Common myeloid progenitor, CD34-positive (primary cell): Measurements from ENCODE around the gene ITPK1.

Source experiments
- CTCF ChIA-PET: fragments of 350-600 bp; sonication (Branson Sonifier 250); formaldehyde crosslinking; loops from one replicate; lab custom pipeline; 2021; ENCODE audit warnings: antibody characterized with exemption; lab: Charles Lee
- POLR2A ChIA-PET: fragments of 350-600 bp; sonication (Branson Sonifier 250); formaldehyde crosslinking; loops from one replicate; lab custom pipeline; 2021; ENCODE audit warnings: antibody characterized with exemption; lab: Charles Lee
- DNase-seq, 3 donors: peaks; one replicate each; pipeline versions ENCODE4 v3.0.0 to v3.0.0-alpha.2; 2013
- H3K27ac ChIP-seq, 2 experiments: 1 replicate in 1 of 2; 2 replicates in 1 of 2; pipeline ENCODE4 v1.7.0; 2013; ENCODE audit warnings: inconsistent platforms in 2 of 2, low read length in 2 of 2, mild to moderate bottlenecking in 2 of 2, low read depth in 1 of 2, moderate library complexity in 1 of 2; ENCODE audit not compliant: severe bottlenecking in 2 of 2, insufficient read depth in 1 of 2, poor library complexity in 1 of 2
- H3K27me3 ChIP-seq, 5 experiments: replicated peaks in 2 of 5; 1 replicate in 3 of 5; 2 replicates in 2 of 5; pipeline versions ENCODE4 v1.6.1 to v1.7.0; 2013; ENCODE audit warnings: low read length in 4 of 5, mild to moderate bottlenecking in 2 of 5, moderate library complexity in 2 of 5, inconsistent platforms in 1 of 5; ENCODE audit not compliant: insufficient read depth in 5 of 5, control insufficient read depth in 4 of 5
- H3K36me3 ChIP-seq, 4 experiments: 1 replicate in 2 of 4; 2 replicates in 2 of 4; pipeline versions ENCODE4 v1.6.1 to v1.7.0; 2013; ENCODE audit warnings: low read length in 3 of 4, control low read depth in 1 of 4, mild to moderate bottlenecking in 1 of 4; ENCODE audit not compliant: control insufficient read depth in 4 of 4, insufficient read depth in 4 of 4
- H3K4me1 ChIP-seq, 4 experiments: 1 replicate in 3 of 4; 2 replicates in 1 of 4; pipeline versions ENCODE4 v1.6.1 to v1.7.1; 2013; ENCODE audit warnings: low read length in 3 of 4, mild to moderate bottlenecking in 3 of 4, control low read depth in 1 of 4, inconsistent platforms in 1 of 4, moderate library complexity in 1 of 4; ENCODE audit not compliant: control insufficient read depth in 4 of 4, insufficient read depth in 4 of 4; ENCODE audit errors: control extremely low read depth in 1 of 4
- H3K4me3 ChIP-seq, 7 experiments: 1 replicate in 4 of 7; 2 replicates in 3 of 7; pipeline versions ENCODE4 v1.5.1 to v1.7.0; 2013; ENCODE audit warnings: mild to moderate bottlenecking in 7 of 7, low read length in 6 of 7, moderate library complexity in 6 of 7, inconsistent platforms in 2 of 7, low read depth in 2 of 7, control low read depth in 1 of 7; ENCODE audit not compliant: insufficient read depth in 4 of 7, control insufficient read depth in 1 of 7; ENCODE audit errors: extremely low read depth in 1 of 7
- H3K9me3 ChIP-seq, 5 experiments: 1 replicate in 4 of 5; 2 replicates in 1 of 5; pipeline versions ENCODE4 v1.6.1 to v1.7.1; 2013; ENCODE audit warnings: low read length in 4 of 5, mild to moderate bottlenecking in 2 of 5, inconsistent platforms in 1 of 5, low read depth in 1 of 5, moderate library complexity in 1 of 5; ENCODE audit not compliant: control insufficient read depth in 4 of 5, insufficient read depth in 2 of 5; ENCODE audit errors: control extremely low read depth in 1 of 5
- WGBS: methylation state at CpG from one replicate; pipeline ENCODE4 v1.1.5; 2013; ENCODE audit not compliant: insufficient coverage; 5-methylcytosine and 5-hydroxymethylcytosine counted together

ITPK1 gene

DNA sequence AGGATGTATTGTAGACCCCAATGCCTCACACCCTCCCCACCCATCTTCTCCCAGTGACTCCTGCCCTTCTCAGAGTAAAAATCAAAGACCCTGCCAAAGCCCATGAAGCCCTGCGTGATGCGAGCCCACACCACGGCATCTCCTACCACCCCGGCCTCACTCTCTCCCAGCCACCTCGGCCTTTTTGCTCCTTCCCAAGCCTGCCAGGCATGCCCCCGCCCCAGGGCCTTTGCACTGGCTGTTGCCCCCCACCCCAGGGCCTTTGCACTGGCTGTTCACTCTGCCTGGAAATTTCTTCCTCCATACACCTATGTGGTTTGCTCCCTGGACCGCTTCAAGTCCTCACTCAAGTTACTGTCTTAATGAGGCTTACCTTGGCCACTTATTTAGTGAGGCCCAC lies 197.8 kb downstream of the ITPK1 start:
- ChIA-PET CTCF (no interaction called here), POLR2A (interaction anchor here (0.6 kb wide), 1 partner anchor 137 kb away, joined by 3 read pairs; no protein-coding TSS in a partner anchor)
- no peaks in the 10 kb centered on the region for H3K36me3 ChIP-seq
- no peak overlapping the region for H3K27ac ChIP-seq
- DNase-seq, result no peak
- no peaks in the 10 kb centered on the region for H3K9me3 ChIP-seq
- no peak overlapping the region for H3K4me3 ChIP-seq
- H3K4me1 ChIP-seq, result peaks cover 0 to 2% (median under 1%) of the 10 kb centered on the region in 4 experiments
- peaks cover 0 to 30% (median 10%) of the 10 kb centered on the region in 5 experiments for H3K27me3 ChIP-seq
- 92% methylated on average over 7 of the region's 7 CpGs for WGBS

DNA sequence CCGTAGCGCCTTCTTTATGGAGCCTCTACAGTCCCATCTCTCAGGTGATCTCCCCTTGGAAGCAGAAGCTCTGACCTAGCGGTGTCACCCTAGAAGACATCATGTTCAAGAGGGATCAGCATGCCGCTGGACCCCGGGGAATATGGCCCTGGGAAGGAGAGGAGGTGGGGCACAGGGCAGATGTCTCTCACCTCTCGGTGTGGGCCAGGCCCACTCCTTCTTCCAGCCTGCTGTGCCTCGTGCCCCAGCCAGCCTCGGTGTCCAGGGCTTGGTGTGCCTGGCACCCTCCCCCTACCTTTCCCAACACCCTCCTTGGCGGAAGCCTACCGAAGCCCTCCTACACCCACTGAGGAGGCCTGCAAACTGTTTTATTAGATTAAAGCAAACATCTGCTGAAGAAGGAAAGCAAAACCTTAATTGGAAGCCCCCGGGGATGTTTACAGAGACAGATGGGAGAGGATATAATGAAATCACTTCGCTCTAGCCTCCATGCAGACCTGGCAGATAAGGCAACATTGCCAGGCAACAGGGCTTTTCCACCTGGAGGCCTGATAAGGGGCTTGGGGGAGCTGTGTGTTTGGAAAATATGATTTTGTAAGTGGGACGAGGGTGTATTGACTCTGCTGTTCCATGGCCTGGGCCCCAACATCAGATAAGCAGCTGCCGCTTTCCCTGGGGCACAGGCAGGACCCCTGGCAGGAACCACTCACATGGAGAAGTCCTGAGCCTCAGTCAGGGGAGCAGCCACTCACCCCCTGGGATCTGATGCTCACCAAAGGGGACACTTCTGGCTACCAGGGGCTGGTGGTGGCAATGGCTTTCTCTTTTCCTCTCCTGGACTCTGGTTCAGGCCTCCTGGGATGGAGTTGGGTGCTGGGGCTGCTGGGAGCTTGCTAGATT lies 198.4 kb downstream of the ITPK1 start:
- no peaks in the 10 kb centered on the region for H3K9me3 ChIP-seq
- 90% methylated on average over 8 of the region's 14 CpGs for WGBS
- POLR2A ChIA-PET, result no interaction called here

DNA sequence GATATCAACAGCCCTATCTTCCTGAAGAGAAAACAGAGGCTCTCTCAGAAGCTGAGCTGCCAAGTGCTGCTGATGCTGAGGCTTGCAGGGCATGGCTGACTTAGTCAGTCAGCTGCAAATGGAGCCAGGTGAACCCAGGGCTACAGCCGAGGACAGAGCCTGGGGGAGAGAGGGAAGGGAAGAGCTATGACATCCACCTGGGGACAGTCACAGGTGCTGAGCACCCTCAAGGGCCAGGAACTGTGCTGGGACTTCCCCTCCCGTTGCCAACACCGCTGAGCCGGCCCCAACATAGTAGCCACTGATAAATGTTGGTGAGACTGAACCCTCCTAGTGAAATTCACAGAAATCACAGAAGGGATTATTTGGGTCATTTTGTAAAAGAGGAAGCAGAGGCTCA lies 199.5 kb downstream of the ITPK1 start:
- Histone ChIP-seq H3K4me3 (no peak overlapping the region), H3K36me3 (no peaks in the 10 kb centered on the region), H3K27ac (no peak overlapping the region), H3K9me3 (no peaks in the 10 kb centered on the region), H3K27me3 (peaks cover 0 to 16% (median 5%) of the 10 kb centered on the region in 5 experiments), H3K4me1 (no peaks in the 10 kb centered on the region)
- WGBS, result 72% methylated on average over 3 of the region's 4 CpGs
- POLR2A ChIA-PET, result no interaction called here
- CTCF ChIA-PET, result interaction anchor here (0.8 kb wide), 1 partner anchor 10 kb away, joined by 3 read pairs; no protein-coding TSS in a partner anchor
- no peak for DNase-seq

More for the DNA sequence above, 198.4 kb downstream of the ITPK1 start:
- no peak for DNase-seq
- H3K36me3 ChIP-seq, result no peaks in the 10 kb centered on the region
- H3K4me3 ChIP-seq, result no peak overlapping the region
- H3K4me1 ChIP-seq, result no peaks in the 10 kb centered on the region
- CTCF ChIA-PET, result no interaction called here
- H3K27me3 ChIP-seq, result peaks cover 0 to 24% (median 6%) of the 10 kb centered on the region in 5 experiments
- no peak overlapping the region for H3K27ac ChIP-seq

DNA sequence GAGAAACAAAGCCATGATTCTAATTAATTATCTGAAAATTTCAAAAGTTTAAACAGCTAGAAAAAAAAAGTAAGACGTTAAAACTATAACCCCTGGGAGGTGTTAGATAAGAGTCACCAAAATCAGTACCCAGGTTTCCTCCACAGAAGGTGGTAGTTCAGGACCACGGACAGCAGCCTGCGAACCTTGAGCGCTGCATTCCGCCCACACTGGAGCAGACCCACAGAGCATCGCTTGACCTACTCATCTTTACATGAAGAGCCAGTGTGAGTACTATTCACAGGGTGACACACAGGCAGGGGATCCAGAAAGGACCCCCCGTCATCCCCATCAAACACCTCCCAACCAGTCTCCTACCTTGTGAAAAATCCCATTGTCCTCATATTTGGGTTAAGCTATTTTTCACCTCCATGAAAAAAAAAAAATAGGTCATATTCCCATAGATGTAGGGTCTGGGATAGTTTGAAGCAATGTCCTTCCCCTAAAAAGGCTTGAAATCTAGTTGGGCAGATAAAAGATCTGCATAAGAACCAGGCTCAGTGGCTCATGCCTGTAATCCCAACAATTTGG lies 201.6 kb downstream of the ITPK1 start:
- Histone ChIP-seq H3K27ac (no peak overlapping the region), H3K4me1 (no peaks in the 10 kb centered on the region), H3K36me3 (no peaks in the 10 kb centered on the region), H3K4me3 (no peak overlapping the region), H3K9me3 (no peaks in the 10 kb centered on the region), H3K27me3 (peaks cover 0 to 4% (median 0%) of the 10 kb centered on the region in 5 experiments)
- CTCF ChIA-PET, result interaction anchor here (1.0 to 1.3 kb wide), 2 partner anchors 11 to 91 kb away, joined by 3 read pairs; no protein-coding TSS in a partner anchor
- POLR2A ChIA-PET, result no interaction called here
- DNase-seq, result peak; percentile 16 to 58 (median 56)
- WGBS, result 26% methylated on average over 6 of the region's 7 CpGs

DNA sequence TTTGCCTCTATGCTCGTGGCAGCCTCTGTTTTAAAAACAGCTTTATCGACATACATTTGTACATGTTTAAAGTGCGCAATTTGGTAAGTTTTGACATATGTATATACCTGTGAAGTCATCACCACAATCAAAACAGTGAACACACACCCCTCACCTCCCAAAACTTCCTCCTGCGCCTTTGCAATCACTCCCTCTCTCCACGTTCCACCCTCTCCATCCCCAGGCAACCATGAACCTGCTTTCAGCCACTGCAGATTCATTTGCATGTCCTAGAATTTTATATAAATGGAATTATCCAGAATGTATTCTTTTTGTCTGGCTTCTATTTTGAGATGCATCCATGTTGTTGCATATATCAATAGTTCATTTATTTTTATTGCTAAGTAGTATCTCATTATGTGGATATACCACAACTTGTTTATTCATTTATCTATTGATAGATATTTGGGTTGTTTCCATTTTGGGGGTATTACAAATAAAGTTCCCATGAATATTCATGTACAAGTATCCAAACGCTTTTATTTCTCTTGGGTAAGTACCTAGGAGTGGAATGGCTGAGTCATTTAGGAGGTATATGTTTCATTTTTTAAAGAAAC lies 208.3 kb downstream of the ITPK1 start:
- no peaks in the 10 kb centered on the region for H3K36me3 ChIP-seq
- H3K27me3 ChIP-seq, result peaks cover 0 to 28% (median 13%) of the 10 kb centered on the region in 5 experiments
- no CpG with 5 or more reads among the region's 6 CpGs for WGBS
- POLR2A ChIA-PET, result no interaction called here
- H3K4me3 ChIP-seq, result no peak overlapping the region
- CTCF ChIA-PET, result no interaction called here
- H3K4me1 ChIP-seq, result no peaks in the 10 kb centered on the region
- H3K9me3 ChIP-seq, result no peaks in the 10 kb centered on the region
- no peak for DNase-seq
- H3K27ac ChIP-seq, result no peak overlapping the region

DNA sequence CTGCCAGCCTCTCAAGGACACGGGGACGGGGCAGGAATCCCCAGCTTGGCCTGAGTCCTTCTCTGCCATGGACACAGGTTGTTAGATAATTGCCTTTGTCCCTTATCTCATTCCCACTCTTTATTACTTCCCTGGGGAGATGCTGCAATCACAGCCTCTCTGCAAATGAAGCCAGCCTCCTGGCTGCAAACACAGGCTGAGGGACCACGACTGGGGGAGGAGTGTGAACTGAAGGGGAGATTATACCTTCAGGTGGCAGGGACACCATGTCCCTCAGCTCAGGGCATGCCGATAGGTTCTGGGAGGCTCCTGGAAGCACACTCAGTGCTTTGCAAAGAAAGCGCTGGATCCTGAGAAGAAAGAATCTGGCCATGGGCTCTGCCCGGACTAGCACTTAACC lies 208.9 kb downstream of the ITPK1 start:
- no peaks in the 10 kb centered on the region for H3K9me3 ChIP-seq
- no peak for DNase-seq
- no peaks in the 10 kb centered on the region for H3K36me3 ChIP-seq
- no peak overlapping the region for H3K4me3 ChIP-seq
- H3K27me3 ChIP-seq, result peaks cover 0 to 33% (median 18%) of the 10 kb centered on the region in 5 experiments
- POLR2A ChIA-PET, result no interaction called here
- WGBS, result 73% methylated on average over 3 of the region's 6 CpGs
- CTCF ChIA-PET, result no interaction called here
- H3K27ac ChIP-seq, result no peak overlapping the region
- H3K4me1 ChIP-seq, result no peaks in the 10 kb centered on the region
